SJSA1 (cell line): ENCODE results near the gene SLC38A9. TPM values are rescaled to one million over a fixed set of nuclear protein-coding genes. Genes with fewer than 3 reads are reported as not detected.

Experiments
- DNase-seq, 2 experiments: peaks; one replicate each; pipeline ENCODE4 v3.0.0-alpha.2; 2015 to 2020; ENCODE audit warnings: low spot score in 2 of 2, low read depth in 1 of 2
- H3K27ac ChIP-seq: fragments of 250-450 bp; sonication (Bioruptor Pico); 2 replicates; pipeline ENCODE4 v1.5.1; 2020; ENCODE audit warnings: mild to moderate bottlenecking, moderate library complexity
- H3K27me3 ChIP-seq: fragments of 250-450 bp; sonication (Bioruptor Pico); replicated peaks from 2 replicates; pipeline ENCODE4 v1.5.1; 2020; ENCODE audit warnings: mild to moderate bottlenecking, moderate library complexity
- H3K36me3 ChIP-seq: fragments of 250-450 bp; sonication (Bioruptor Pico); 2 replicates; pipeline ENCODE4 v1.5.1; 2020; ENCODE audit warnings: mild to moderate bottlenecking
- H3K4me1 ChIP-seq: fragments of 250-450 bp; sonication (Bioruptor Pico); replicated peaks from 2 replicates; pipeline ENCODE4 v1.6.1; 2021; ENCODE audit warnings: mild to moderate bottlenecking
- H3K4me3 ChIP-seq: fragments of 250-450 bp; sonication (Bioruptor Pico); 2 replicates; pipeline ENCODE4 v1.5.1; 2020; ENCODE audit warnings: mild to moderate bottlenecking
- H3K9me3 ChIP-seq: fragments of 250-450 bp; sonication (Bioruptor Pico); replicated peaks from 2 replicates; pipeline ENCODE4 v1.5.1; 2020; ENCODE audit warnings: mild to moderate bottlenecking
- total RNA-seq: library from RNA; depleted of rRNA; stranded (reverse); fragments of >200 nt; shearing (Covaris generic); gene quantifications from 2 replicates; pipeline ENCODE4 v1.2.3, GENCODE V29; 2014

SLC38A9 gene
- total RNA-seq, 1 experiment from 2014 or later: 26.6 TPM

DNA sequence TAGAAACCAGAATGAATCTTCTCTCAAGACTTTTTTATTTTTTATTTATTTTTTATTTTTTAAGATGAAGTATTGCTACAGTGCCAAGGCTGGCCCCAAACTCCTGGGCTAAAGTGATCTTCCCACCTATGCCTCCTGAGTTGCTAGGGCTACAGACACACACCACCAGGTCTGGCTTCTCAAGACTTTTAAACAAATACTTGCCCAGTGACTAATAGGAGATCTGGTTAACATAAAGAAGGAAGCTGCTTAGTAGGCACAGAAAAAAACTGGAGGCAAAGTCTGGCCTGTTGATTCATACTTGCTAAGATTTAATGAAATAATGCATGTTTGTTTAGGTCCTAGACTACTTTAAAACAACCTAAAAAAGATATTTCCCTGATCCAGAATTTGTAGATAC, 43.8 kb downstream of the SLC38A9 start:
- Histone ChIP-seq H3K9me3 (no peaks in the 10 kb centered on the region), H3K4me1 (peaks cover 13% of the 10 kb centered on the region), H3K36me3 (no peaks in the 10 kb centered on the region; the same call in 1 of the 2 replicates), H3K4me3 (no peak overlapping the region), H3K27me3 (no peaks in the 10 kb centered on the region), H3K27ac (no peak overlapping the region)
- peak; percentile 44 to 50 for DNase-seq

DNA sequence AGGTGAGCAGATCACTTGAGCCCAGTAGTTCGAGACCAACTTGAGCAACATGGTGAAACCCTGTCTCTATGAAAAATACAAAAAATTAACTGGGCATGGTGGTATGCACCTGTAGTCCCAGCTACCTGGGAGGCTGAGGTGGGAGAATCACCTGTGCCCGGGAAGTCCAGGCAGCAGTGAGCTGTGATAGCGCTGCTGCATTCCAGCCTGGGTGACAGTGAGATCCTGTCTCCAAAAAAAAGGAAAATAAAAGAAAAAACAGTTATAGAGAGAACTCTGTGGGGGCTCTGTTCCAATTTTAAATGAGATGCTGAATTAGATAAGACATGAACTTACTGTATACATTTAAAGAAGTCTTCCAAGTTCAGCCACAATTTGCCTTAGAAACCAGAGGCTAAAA, 44.2 kb downstream of the SLC38A9 start:
- no peaks in the 10 kb centered on the region; the same call in 1 of the 2 replicates for H3K36me3 ChIP-seq
- no peaks in the 10 kb centered on the region for H3K27me3 ChIP-seq
- no peak overlapping the region for H3K4me3 ChIP-seq
- no peak overlapping the region for H3K27ac ChIP-seq
- H3K9me3 ChIP-seq: no peaks in the 10 kb centered on the region
- H3K4me1 ChIP-seq: peaks cover 13% of the 10 kb centered on the region
- no peak for DNase-seq

DNA sequence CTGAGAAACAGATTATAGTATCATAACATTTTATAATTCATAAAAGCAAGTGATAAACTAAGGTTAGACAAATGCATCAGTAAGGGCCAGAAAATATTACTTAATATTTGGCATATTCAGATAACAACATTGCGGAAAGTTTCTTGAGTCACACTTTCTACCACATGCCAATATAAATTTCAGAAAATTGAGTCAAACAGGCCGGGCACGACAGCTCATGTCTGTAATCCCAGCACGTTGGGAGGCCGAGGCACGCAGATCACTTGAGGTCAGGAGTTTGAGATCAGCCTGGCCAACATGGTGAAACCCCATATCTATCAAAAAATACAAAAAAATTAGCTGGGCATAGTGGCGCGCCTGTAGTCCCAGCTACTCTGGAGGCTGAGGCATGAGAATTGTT, 47.1 kb downstream of the SLC38A9 start:
- DNase-seq: no peak
- Histone ChIP-seq H3K36me3 (no peaks in the 10 kb centered on the region), H3K27ac (no peak overlapping the region)

DNA sequence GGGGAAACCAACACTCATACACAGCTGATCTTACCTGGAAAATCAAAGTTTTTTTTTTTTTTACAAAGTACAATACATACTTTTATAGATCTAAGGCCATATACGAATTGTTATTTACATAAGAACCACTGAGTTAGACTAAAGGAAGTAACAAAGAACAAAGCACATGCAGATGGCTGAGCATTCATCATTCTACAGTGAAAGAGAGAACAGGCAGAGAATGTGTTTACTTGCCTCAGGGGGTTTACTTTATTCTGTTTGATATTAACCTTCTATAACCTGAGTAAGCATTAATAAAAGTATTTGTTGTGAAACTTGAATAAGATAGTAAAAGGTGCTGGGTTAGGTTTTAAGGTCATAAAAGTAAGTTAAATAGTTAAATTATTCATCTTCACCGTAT, 54.7 kb downstream of the SLC38A9 start:
- no peak overlapping the region for H3K27ac ChIP-seq
- no peak overlapping the region for H3K4me3 ChIP-seq
- no peaks in the 10 kb centered on the region for H3K36me3 ChIP-seq
- H3K27me3 ChIP-seq: no peaks in the 10 kb centered on the region
- no peaks in the 10 kb centered on the region for H3K4me1 ChIP-seq
- no peaks in the 10 kb centered on the region for H3K9me3 ChIP-seq
- no peak for DNase-seq

More for the DNA sequence above, 47.1 kb downstream of the SLC38A9 start:
- Histone ChIP-seq H3K27me3 (no peaks in the 10 kb centered on the region), H3K9me3 (no peaks in the 10 kb centered on the region), H3K4me1 (peaks cover 13% of the 10 kb centered on the region), H3K4me3 (no peak overlapping the region)

DNA sequence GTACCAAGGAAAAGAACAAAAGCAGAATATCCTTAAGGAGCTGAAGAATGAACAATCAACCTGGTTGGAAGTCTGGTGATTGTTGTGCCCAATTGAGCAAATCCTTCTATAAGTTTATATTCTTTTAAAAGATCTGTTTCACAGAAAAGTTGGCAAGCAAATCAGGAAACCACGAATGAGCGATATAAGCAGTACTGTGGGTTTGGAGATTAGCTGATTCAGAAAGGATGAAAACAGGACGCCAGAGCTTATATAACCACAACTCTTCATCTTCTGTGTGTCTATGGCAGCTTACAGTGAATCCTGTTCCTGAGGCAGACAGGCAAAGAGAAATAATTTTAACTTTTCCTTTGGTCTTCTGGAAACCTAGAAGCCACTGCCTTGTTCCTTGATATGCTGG, 61.7 kb downstream of the SLC38A9 start:
- no peaks in the 10 kb centered on the region for H3K27me3 ChIP-seq
- H3K4me3 ChIP-seq: no peak overlapping the region
- H3K4me1 ChIP-seq: peaks cover 7% of the 10 kb centered on the region
- H3K36me3 ChIP-seq: no peaks in the 10 kb centered on the region
- H3K9me3 ChIP-seq: no peaks in the 10 kb centered on the region
- no peak overlapping the region for H3K27ac ChIP-seq
- DNase-seq: no peak

DNA sequence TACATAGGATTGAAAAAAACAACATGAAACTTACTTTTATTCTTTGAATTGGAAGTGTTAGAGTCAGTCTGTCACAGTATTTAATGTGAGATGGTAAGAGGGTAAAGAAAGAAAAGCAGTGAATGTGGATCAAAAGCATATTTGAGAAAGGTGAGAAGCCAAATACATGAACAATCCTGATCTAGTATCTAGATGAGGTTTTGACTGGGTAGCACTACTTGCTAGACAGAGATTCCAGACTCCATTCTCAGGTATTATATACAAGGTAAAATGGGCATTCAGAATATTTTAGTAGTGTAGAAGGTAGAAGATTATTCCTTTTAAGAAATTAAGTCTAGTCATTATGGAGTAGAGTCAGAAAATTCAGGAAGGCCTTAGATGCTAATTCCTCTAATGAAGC, 62.2 kb downstream of the SLC38A9 start:
- Histone ChIP-seq H3K9me3 (no peaks in the 10 kb centered on the region), H3K4me3 (no peak overlapping the region), H3K36me3 (no peaks in the 10 kb centered on the region), H3K27me3 (no peaks in the 10 kb centered on the region), H3K27ac (no peak overlapping the region), H3K4me1 (peaks cover 11% of the 10 kb centered on the region)
- no peak for DNase-seq

DNA sequence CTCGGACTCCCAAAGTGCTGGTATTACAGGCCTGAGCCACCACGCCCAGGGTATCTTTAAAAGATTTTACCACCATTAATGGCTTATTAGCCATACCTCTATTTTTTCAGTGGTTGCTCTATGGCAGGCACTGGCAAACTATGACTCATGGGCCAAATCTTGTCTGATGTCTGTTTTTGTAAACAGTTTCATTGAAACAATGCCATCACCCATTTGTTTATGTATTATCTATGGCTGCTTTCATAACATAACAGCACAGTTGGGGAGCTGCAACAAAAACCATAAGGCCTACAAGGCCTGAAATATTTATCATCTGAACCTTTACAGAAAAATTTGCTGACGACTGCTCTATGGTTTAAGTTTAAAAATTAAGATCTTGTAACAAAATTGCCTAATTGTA, 66.8 kb downstream of the SLC38A9 start:
- DNase-seq: peak; percentile 47 to 61
- H3K27ac ChIP-seq: peak overlapping the region; percentile 7; the same call in 1 of the 2 replicates
- H3K27me3 ChIP-seq: no peaks in the 10 kb centered on the region

DNA sequence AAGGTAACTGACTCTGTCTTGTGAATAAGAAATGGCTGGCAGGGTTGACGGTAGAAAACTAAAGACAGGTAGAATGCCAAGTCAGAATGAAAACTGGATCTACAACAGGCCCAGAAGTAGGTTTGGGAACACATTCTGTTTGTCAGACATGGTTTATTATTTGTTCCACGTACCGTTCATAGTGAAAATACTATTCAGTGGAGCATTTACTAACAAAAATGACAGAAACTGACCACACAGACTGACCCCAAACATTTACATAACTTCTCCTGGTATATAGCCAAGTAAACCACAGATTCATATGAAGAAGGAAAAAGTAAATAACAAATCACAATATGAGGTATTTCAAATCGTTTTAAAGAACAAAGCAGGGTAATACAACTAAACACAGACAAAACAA, 73.7 kb downstream of the SLC38A9 start:
- H3K4me1 ChIP-seq: peaks cover 30% of the 10 kb centered on the region
- 0 out of 2 replicates have a peak, but pooled peaks cover 7% of the 10 kb centered on the region for H3K36me3 ChIP-seq
- no peak overlapping the region for H3K4me3 ChIP-seq
- peak in 1 of 2 experiments; percentile 57 for DNase-seq
- no peaks in the 10 kb centered on the region for H3K27me3 ChIP-seq
- H3K9me3 ChIP-seq: no peaks in the 10 kb centered on the region
- H3K27ac ChIP-seq: no peak overlapping the region

More for the DNA sequence above, 66.8 kb downstream of the SLC38A9 start:
- Histone ChIP-seq H3K36me3 (no peaks in the 10 kb centered on the region), H3K9me3 (no peaks in the 10 kb centered on the region), H3K4me3 (no peak overlapping the region), H3K4me1 (peaks cover 12% of the 10 kb centered on the region)

DNA sequence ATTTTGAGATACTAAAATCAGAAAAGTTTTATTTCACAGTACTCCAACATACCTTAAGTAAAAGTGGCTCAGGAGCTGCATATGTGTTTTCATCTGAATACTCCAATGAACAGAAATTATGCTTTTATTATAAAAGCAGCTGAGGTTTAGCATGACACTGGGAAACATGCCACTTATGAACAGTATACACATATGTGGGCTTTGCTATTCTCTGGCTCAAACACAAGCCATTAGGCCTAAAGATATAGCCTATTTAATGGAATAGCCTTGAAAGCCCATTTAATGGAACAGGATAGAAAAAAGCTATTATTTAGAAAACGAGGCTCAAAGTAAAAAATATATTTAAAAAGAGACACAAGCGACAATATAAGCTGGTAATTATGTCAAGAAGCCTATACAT, 74.1 kb downstream of the SLC38A9 start:
- H3K4me3 ChIP-seq: no peak overlapping the region
- H3K27ac ChIP-seq: no peak overlapping the region
- no peaks in the 10 kb centered on the region for H3K9me3 ChIP-seq
- no peak for DNase-seq
- no peaks in the 10 kb centered on the region for H3K27me3 ChIP-seq
- peaks cover 30% of the 10 kb centered on the region for H3K4me1 ChIP-seq
- H3K36me3 ChIP-seq: 0 out of 2 replicates have a peak, but pooled peaks cover 7% of the 10 kb centered on the region

DNA sequence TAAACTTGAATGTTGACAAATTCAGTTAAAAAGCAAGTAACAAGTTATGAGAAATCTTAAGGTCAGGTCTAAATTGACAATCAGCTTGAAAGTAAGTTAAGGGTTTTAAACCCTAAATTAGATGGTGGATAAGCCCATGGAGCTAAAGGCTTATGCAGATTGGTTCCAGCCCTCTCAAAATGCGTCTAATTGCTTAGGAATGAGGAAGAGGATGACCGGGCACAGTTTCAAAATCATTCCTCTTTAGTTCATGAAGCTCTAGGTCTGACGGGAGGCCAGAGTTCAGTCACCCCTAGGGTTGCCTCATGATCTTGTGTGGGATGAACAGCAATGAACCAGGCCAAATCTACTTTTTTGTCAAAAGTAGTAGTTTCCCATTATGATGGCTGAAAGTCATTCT, 75.4 kb downstream of the SLC38A9 start:
- Histone ChIP-seq H3K4me3 (no peak overlapping the region), H3K27ac (no peak overlapping the region), H3K9me3 (no peaks in the 10 kb centered on the region), H3K4me1 (peaks cover 30% of the 10 kb centered on the region), H3K36me3 (0 out of 2 replicates have a peak, but pooled peaks cover 7% of the 10 kb centered on the region), H3K27me3 (no peaks in the 10 kb centered on the region)
- no peak for DNase-seq

DNA sequence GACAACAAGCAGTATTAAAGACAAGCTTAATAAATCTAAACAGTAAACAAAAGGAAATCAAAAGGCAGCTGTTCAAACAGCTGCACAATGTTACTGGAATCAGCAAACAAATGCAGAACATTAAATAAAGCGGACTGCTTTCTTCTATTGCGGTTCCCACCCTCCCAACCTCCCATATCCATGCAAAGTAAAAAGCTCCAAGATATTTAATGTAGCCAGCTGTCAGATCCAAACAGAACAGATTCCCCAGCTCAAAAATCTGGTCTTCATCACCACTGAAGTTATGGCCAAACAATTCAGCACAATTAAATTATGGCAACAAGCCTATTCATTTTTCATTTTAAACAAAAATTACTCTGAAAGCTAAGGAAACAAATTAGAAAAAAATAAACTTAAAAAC, 75.9 kb downstream of the SLC38A9 start:
- Histone ChIP-seq H3K9me3 (no peaks in the 10 kb centered on the region), H3K4me1 (peaks cover 30% of the 10 kb centered on the region)

DNA sequence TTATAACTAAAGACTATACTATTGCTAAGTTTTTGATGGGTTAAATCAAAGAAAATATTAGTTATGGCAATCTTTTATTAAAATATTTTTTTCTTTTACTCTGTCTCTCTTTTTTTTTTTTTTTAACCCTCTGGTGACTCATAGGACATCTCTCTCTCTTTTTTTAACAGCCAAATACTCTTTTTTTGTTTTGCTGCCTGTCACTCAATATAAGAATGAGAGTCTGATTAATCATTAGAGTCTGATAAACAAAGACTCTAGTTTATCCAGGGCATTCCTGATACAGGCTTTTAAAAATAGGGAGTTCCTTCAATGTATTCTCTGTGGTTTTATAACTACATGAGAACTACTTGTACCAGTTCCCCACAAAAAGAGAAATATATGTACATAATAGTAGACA, 77.3 kb downstream of the SLC38A9 start:
- Histone ChIP-seq H3K4me3 (no peak overlapping the region), H3K27me3 (no peaks in the 10 kb centered on the region), H3K9me3 (no peaks in the 10 kb centered on the region), H3K36me3 (0 out of 2 replicates have a peak, but pooled peaks cover 7% of the 10 kb centered on the region), H3K4me1 (peaks cover 35% of the 10 kb centered on the region), H3K27ac (no peak overlapping the region)
- DNase-seq: no peak

More for the DNA sequence above, 75.9 kb downstream of the SLC38A9 start:
- H3K27ac ChIP-seq: no peak overlapping the region
- no peaks in the 10 kb centered on the region for H3K27me3 ChIP-seq
- no peak overlapping the region for H3K4me3 ChIP-seq
- no peak for DNase-seq
- 0 out of 2 replicates have a peak, but pooled peaks cover 7% of the 10 kb centered on the region for H3K36me3 ChIP-seq

DNA sequence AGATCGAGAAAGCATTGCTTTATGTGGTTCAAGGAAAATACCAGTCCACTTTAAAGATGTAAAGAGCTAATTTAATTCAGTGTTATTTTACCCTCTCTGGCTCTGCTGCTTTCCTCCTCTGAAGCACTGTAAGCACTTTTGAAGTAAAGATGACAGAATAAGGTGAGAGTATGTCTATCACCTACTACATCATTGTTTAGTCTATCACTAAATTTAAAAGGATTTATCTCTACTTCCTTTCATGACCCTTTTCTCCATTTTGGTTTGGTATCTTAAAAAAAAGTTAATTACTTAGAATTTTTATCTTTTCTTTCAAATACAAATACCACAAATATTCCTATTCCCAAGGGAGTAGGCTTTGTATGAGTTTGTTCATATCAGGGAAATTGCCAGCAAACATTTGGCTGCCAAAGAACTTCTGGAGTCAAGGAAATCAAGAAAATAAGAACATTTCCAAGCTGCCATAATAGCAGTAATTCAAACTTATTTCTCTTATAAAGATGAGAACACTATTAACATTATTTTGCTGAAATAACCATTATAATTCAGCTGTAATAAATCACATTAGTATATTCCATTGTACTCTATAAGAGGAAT, 77.8 kb downstream of the SLC38A9 start:
- Histone ChIP-seq H3K4me3 (no peak overlapping the region), H3K27ac (no peak overlapping the region), H3K36me3 (0 out of 2 replicates have a peak, but pooled peaks cover 7% of the 10 kb centered on the region), H3K4me1 (peaks cover 37% of the 10 kb centered on the region), H3K9me3 (no peaks in the 10 kb centered on the region), H3K27me3 (no peaks in the 10 kb centered on the region)
- no peak for DNase-seq

DNA sequence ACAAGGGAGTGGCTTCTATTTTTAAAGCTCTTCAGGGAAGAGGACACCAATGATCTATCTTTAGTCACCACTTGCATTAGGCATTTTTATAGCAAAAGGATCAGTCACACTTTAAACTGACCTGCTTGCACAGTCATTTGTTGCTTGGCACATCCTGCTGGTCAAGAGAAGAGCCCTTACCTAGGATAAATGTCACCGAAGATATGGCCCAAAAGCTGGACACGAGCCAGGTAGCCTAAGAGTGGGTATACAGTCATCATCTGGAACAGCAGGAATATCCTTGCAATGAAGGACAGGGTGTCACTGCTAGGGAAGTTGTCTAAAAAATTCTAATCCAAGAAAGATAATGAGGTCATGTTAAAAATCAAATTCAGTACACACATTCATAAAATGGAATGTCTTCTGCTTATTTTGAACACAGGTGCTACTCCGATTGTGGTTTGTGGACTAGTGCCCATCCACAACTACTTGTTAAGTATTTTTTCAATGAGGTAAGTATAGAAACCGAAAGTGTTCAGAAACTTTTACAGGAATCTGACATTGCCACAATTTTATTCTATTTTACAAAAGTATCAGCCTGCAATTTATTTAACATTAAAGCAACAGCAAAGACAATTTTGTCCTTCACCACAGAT, 78.4 kb downstream of the SLC38A9 start:
- H3K27ac ChIP-seq: no peak overlapping the region
- H3K4me3 ChIP-seq: no peak overlapping the region
- H3K27me3 ChIP-seq: no peaks in the 10 kb centered on the region
- no peaks in the 10 kb centered on the region for H3K9me3 ChIP-seq
- DNase-seq: peak in 1 of 2 experiments; percentile 22
- H3K4me1 ChIP-seq: peaks cover 34% of the 10 kb centered on the region
- H3K36me3 ChIP-seq: 0 out of 2 replicates have a peak, but pooled peaks cover 7% of the 10 kb centered on the region
